Mammary epithelial cell (primary cell): ENCODE results near the gene POLR2J3.
"Not testable (repeated sequence)": the region's sequence is repeated elsewhere in the genome, so short reads cannot be mapped to it uniquely, and the experiment has no call there.

Experiments used
- CTCF ChIP-seq, 2 donors: IDR thresholded peaks in 1 of 2; conservative IDR thresholded peaks in 1 of 2; 2 replicates each; pipeline ENCODE4 v1.5.1; 2011 to 2012; ENCODE audit warnings: inconsistent platforms in 2 of 2, low read length in 2 of 2, mild to moderate bottlenecking in 2 of 2, control low read depth in 1 of 2, low read depth in 1 of 2; ENCODE audit not compliant: insufficient read depth in 1 of 2; ENCODE audit errors: extremely low read depth in 1 of 2
- EZH2 ChIP-seq: IDR thresholded peaks from 2 replicates; pipeline ENCODE4 v1.6.1; 2012; ENCODE audit warnings: low read length, inconsistent platforms, borderline replicate concordance

- not testable (repeated sequence) for TF ChIP-seq CTCF (conservative IDR thresholded peaks at IDR 0.05 in 1 of 2, IDR thresholded peaks at IDR 0.05 in 1 of 2; ENCODE audit: extremely low read depth in 1 of 2, insufficient read depth in 1 of 2, low read depth in 1 of 2, low read length in 2 of 2); EZH2
Measured at GRCh38 chr7:102618122-102618521, 45.7 kb upstream of the POLR2J3 start.
